CD4-positive, alpha-beta memory T cell (primary cell): ENCODE results near the gene HIGD2A. TPM values are rescaled to one million over a fixed set of nuclear protein-coding genes. Genes with fewer than 3 reads are reported as not detected.

Experiments used
- CTCF ChIA-PET: fragments of 350-600 bp; sonication (Branson Sonifier 250); formaldehyde crosslinking; loops from one replicate; lab custom pipeline; 2021; ENCODE audit warnings: inconsistent platforms; ENCODE audit not compliant: partially characterized antibody; lab: Charles Lee
- POLR2A ChIA-PET: fragments of 350-600 bp; sonication (Branson Sonifier 250); formaldehyde crosslinking; loops from one replicate; lab custom pipeline; 2021; ENCODE audit not compliant: partially characterized antibody; lab: Charles Lee
- DNase-seq, 5 donors: peaks; one replicate each; pipeline versions ENCODE4 v3.0.0 to v3.0.0-alpha.2; 2020 to 2022; ENCODE audit warnings: mixed read lengths in 1 of 5
- H3K27ac ChIP-seq: one replicate; pipeline ENCODE4 v1.7.0; 2013; ENCODE audit warnings: low read depth, low read length
- H3K27me3 ChIP-seq: 2 replicates; pipeline ENCODE4 v1.7.0; 2013; ENCODE audit warnings: mild to moderate bottlenecking, low read length, moderate library complexity; ENCODE audit not compliant: insufficient read depth
- H3K36me3 ChIP-seq: 2 replicates; pipeline ENCODE4 v1.7.0; 2013; ENCODE audit warnings: mild to moderate bottlenecking, low read length, moderate library complexity; ENCODE audit not compliant: insufficient read depth
- H3K4me1 ChIP-seq: 2 replicates; pipeline ENCODE4 v1.7.0; 2013; ENCODE audit warnings: mild to moderate bottlenecking, low read length, moderate library complexity; ENCODE audit not compliant: insufficient read depth
- H3K4me3 ChIP-seq, 2 donors: one replicate each; pipeline ENCODE4 v1.7.0; 2013; ENCODE audit warnings: low read length in 2 of 2, mild to moderate bottlenecking in 1 of 2
- H3K9me3 ChIP-seq, 2 donors: one replicate each; pipeline ENCODE4 v1.7.0; 2013; ENCODE audit warnings: low read length in 2 of 2, control low read depth in 1 of 2; ENCODE audit not compliant: control insufficient read depth in 1 of 2
- H3K27ac Mint-ChIP-seq, 7 donors: one replicate each; pipeline ENCODE4 v1.8.0; 2020 to 2021; ENCODE audit warnings: mixed read lengths in 7 of 7, mild to moderate bottlenecking in 6 of 7, inconsistent platforms in 3 of 7, moderate library complexity in 3 of 7
- H3K27me3 Mint-ChIP-seq, 2 donors: one replicate each; pipeline ENCODE4 v1.8.0; 2020 to 2021; ENCODE audit warnings: mixed read lengths in 2 of 2
- H3K36me3 Mint-ChIP-seq, 2 donors: one replicate each; pipeline ENCODE4 v1.8.0; 2020 to 2021; ENCODE audit warnings: mixed read lengths in 2 of 2, inconsistent platforms in 1 of 2, mild to moderate bottlenecking in 1 of 2
- H3K4me1 Mint-ChIP-seq, 4 donors: one replicate each; pipeline ENCODE4 v1.8.0; 2020 to 2021; ENCODE audit warnings: mixed read lengths in 4 of 4, mild to moderate bottlenecking in 1 of 4
- H3K4me3 Mint-ChIP-seq, 8 donors: one replicate each; pipeline ENCODE4 v1.8.0; 2020 to 2021; ENCODE audit warnings: mixed read lengths in 8 of 8, mild to moderate bottlenecking in 7 of 8, moderate library complexity in 6 of 8, inconsistent platforms in 3 of 8
- H3K9me3 Mint-ChIP-seq, 8 donors: one replicate each; pipeline ENCODE4 v1.8.0; 2020 to 2021; ENCODE audit warnings: mixed read lengths in 8 of 8, mild to moderate bottlenecking in 5 of 8, inconsistent platforms in 3 of 8, moderate library complexity in 1 of 8
- intact Hi-C: fragments of 100-400 bp; cut with micrococcal nuclease; formaldehyde crosslinking; loops from one replicate; pipeline ENCODE4 v1.15.1; 2023
- polyA plus RNA-seq, 2 donors: library from polyadenylated mRNA; unstranded; fragments of 300-500 nt; fragmentation: Illumina TruSeq; gene quantifications; one replicate each; pipeline ENCODE4 v1.2.3, GENCODE V29; 2021
- total RNA-seq, 2 experiments: library from RNA; stranded (reverse); gene quantifications; one replicate each; pipeline ENCODE4 v1.2.3, GENCODE V29; 2021

Gene HIGD2A
- total and polyA plus RNA-seq, 4 experiments from 2014 or later = 81.3 to 224 (median 137) TPM

DNA sequence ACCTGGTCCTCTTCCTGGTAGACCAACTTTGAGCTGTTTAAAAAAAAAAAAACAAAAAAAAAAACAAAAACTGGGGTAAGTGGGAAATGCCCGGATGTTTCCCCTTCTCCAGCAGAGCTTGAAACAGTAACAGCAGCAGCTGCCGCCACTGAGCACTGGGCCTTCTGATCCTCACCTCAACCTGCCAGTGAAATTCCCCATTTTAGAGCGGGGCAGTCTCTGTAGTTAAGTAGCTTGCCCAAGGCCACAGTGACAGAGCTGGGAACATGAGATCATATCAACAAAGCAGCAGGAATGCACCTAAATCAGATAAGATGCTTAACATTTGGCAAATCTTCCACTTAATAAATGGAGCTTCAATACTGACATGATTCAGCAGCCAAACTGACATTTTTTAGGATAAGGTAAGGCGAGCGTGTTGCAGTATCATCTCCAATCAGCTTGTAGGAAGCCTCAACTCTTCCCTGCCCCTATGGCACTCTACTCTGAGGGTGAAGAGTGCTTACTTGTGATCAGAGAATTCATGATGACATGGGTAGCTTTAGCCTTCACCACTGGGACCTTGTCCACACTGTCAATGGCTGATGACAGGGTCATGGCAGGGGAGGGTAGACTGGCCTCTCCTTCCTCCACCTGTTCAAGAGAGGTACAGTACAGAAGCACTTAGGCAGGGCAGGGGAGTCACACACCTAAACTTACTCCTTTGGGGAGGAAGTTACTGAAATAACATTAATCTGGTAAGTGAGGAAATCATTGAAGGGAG lies 36.3 kb upstream of the HIGD2A start:
- ChIA-PET POLR2A (interaction anchor here (0.7 to 3.8 kb wide), 2 partner anchors 10 to 190 kb away, joined by 3 to 19 read pairs; partner anchors contain the start of gene KIAA1191), CTCF (interaction anchor here (0.8 kb wide), 1 partner anchor 10 kb away, joined by 4 read pairs; the partner anchor contains the start of gene KIAA1191)
- H3K9me3 Mint-ChIP-seq = no peaks in the 10 kb centered on the region
- Histone ChIP-seq H3K27ac (no peak overlapping the region), H3K9me3 (no peaks in the 10 kb centered on the region), H3K27me3 (no peaks in the 10 kb centered on the region), H3K4me1 (no peaks in the 10 kb centered on the region), H3K4me3 (no peak overlapping the region), H3K36me3 (peaks cover 69% of the 10 kb centered on the region)
- H3K4me3 Mint-ChIP-seq = no peak overlapping the region
- intact Hi-C loops = no loop called here
- DNase-seq = no peak
- H3K27me3 Mint-ChIP-seq = no peaks in the 10 kb centered on the region
- peaks cover 12 to 29% (median 20%) of the 10 kb centered on the region in 4 donors for H3K4me1 Mint-ChIP-seq
- H3K36me3 Mint-ChIP-seq = peaks cover 46 to 91% of the 10 kb centered on the region in 2 donors
- H3K27ac Mint-ChIP-seq = peak overlapping the region in 3 of 7 donors; percentile 8 to 80 (median 44)

DNA sequence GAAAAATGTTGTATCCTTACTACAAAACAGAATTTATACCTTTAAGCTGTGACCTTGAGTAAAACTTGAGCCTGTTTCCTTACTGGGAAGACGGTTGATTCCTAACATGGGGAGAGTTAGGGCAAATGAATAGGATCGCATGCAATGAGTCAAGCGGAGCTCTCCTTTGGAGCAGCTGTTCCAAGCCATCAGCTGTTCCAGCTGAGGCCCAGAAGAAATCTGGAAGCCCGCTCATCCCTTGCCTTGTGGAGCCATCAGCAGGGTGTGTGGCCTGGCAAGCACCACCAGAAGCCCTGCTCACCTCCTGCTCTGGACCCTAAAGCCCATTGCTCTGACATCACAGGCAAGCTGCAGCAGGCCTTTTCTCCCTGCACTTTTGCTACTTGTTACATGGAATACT lies 35.0 kb upstream of the HIGD2A start:
- no peaks in the 10 kb centered on the region for H3K27me3 ChIP-seq
- no peak for DNase-seq
- Mint-ChIP-seq H3K27me3 (no peaks in the 10 kb centered on the region), H3K9me3 (no peaks in the 10 kb centered on the region), H3K27ac (peak overlapping the region in 3 of 7 donors; percentile 2 to 24 (median 15)), H3K4me3 (no peak overlapping the region), H3K4me1 (peaks cover 17 to 40% (median 29%) of the 10 kb centered on the region in 4 donors), H3K36me3 (peaks cover 45 to 91% of the 10 kb centered on the region in 2 donors)
- H3K4me1 ChIP-seq = no peaks in the 10 kb centered on the region
- no peak overlapping the region for H3K27ac ChIP-seq
- POLR2A ChIA-PET = interaction anchor here (3.8 kb wide), 1 partner anchor 8 kb away, joined by 19 read pairs; the partner anchor contains the start of gene KIAA1191
- CTCF ChIA-PET = interaction anchor here (0.6 to 1.2 kb wide), 2 partner anchors 8 to 55 kb away, joined by 3 to 5 read pairs; partner anchors contain the start of gene KIAA1191
- H3K36me3 ChIP-seq = peaks cover 69% of the 10 kb centered on the region
- no peak overlapping the region for H3K4me3 ChIP-seq
- intact Hi-C loops = no loop called here
- no peaks in the 10 kb centered on the region for H3K9me3 ChIP-seq

DNA sequence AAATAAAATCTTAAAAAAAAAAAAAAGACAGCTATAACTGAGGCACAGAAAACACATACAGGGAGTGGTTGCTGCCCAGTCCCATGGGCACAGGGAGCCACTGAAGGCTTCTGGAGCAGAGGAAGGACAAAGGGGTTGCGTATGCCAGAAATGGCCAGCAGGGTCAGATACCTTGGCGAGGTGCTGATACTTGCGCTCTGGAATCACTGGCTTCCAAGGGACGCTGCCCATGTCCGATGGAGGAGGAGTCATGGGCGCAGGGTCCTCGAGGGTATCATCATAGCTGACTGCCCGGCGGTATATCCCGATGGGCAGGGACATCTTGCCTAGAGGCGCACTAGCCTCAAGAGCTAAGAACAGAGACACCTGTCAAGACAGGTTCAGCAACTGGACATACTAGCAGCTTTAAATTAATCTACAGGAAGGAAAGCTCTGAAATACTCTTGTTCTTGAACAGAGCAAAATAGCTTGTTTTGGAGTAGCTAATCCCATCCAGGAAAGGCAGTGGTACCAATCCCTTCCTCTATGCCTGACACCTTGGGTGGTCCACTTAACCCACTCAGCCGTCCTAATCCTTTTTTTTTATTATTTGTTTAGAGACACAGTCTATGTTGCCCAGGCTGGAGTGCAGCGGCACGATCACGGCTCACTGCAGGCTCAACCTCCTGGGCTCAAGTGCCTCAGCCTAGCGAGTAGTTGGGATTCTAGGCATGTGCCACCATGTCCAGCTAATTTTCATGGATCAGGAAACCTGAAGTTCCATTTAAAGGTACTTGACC lies 33.0 kb upstream of the HIGD2A start:
- H3K27ac Mint-ChIP-seq = peak overlapping the region in 1 of 7 donors; percentile 35
- peaks cover 22 to 48% (median 36%) of the 10 kb centered on the region in 4 donors for H3K4me1 Mint-ChIP-seq
- no peaks in the 10 kb centered on the region for H3K27me3 ChIP-seq
- ChIA-PET CTCF (interaction anchor here (0.7 kb wide), 1 partner anchor 15 kb away, joined by 3 read pairs; no protein-coding TSS in a partner anchor), POLR2A (interaction anchor here (1.1 kb wide), 1 partner anchor 34 kb away, joined by 3 read pairs; no protein-coding TSS in a partner anchor)
- no peaks in the 10 kb centered on the region for H3K9me3 Mint-ChIP-seq
- no peaks in the 10 kb centered on the region for H3K9me3 ChIP-seq
- H3K36me3 ChIP-seq = peaks cover 54% of the 10 kb centered on the region
- no peak for DNase-seq
- H3K27ac ChIP-seq = no peak overlapping the region
- no peaks in the 10 kb centered on the region for H3K27me3 Mint-ChIP-seq
- H3K4me1 ChIP-seq = peaks cover 13% of the 10 kb centered on the region
- intact Hi-C loops = no loop called here
- H3K4me3 ChIP-seq = no peak overlapping the region
- H3K4me3 Mint-ChIP-seq = no peak overlapping the region
- H3K36me3 Mint-ChIP-seq = peaks cover 29 to 78% of the 10 kb centered on the region in 2 donors

DNA sequence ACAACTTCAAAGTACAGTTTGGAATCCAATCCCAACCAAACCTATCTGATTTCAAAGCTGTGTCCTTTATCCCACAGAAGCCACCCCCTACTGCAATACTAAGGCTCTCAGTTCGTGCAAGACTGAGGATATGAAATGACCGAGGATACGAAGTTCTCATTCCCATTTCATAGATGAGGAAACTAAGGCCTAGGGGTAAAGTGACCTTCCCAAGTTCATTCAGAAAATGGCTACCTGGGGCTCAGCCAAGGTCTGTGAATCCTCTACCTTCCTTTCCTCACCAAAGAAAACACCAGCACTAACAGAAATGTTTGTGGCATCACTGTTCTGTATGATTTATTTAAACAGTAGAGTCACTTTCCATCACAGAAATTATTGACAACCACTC lies 32.4 kb upstream of the HIGD2A start:
- H3K36me3 Mint-ChIP-seq = peaks cover 29 to 80% of the 10 kb centered on the region in 2 donors
- no peaks in the 10 kb centered on the region for H3K27me3 ChIP-seq
- no peak overlapping the region for H3K4me3 Mint-ChIP-seq
- H3K27me3 Mint-ChIP-seq = no peaks in the 10 kb centered on the region
- H3K4me3 ChIP-seq = no peak overlapping the region
- no peaks in the 10 kb centered on the region for H3K9me3 Mint-ChIP-seq
- POLR2A ChIA-PET = interaction anchor here (1.1 kb wide), 1 partner anchor 33 kb away, joined by 3 read pairs; no protein-coding TSS in a partner anchor
- intact Hi-C loops = no loop called here
- no peak for DNase-seq
- peaks cover 51% of the 10 kb centered on the region for H3K36me3 ChIP-seq
- peak overlapping the region in 2 of 7 donors; percentile 35 to 36 for H3K27ac Mint-ChIP-seq
- no peak overlapping the region for H3K27ac ChIP-seq
- H3K4me1 Mint-ChIP-seq = peaks cover 25 to 53% (median 40%) of the 10 kb centered on the region in 4 donors
- H3K4me1 ChIP-seq = peaks cover 18% of the 10 kb centered on the region
- no peaks in the 10 kb centered on the region for H3K9me3 ChIP-seq
- CTCF ChIA-PET = no interaction called here

DNA sequence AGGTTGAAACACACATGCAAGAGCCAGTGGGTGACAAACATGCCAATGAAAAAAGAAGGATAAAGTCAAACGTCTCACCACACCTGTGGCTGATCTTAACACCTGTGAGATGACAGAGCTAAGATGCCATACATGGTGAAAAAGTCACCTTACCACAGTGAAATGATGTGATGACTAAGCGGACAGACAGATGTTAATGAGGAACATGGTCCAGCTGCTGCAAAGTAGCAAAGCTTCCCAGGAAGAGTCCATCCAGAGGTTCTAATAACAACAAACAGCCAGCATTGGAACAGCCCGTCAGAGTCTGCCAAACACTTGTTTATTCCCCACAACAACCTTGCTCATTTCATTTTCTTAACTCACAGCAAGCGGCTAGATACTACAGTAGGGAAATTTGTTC lies 28.9 kb upstream of the HIGD2A start:
- Histone ChIP-seq H3K27ac (no peak overlapping the region), H3K4me1 (peaks cover 28% of the 10 kb centered on the region), H3K36me3 (peaks cover 17% of the 10 kb centered on the region), H3K4me3 (no peak overlapping the region), H3K27me3 (no peaks in the 10 kb centered on the region), H3K9me3 (no peaks in the 10 kb centered on the region)
- ChIA-PET POLR2A (interaction anchor here (0.8 to 3.0 kb wide), 3 partner anchors 30 to 183 kb away, joined by 4 to 22 read pairs (median 11); partner anchors contain the start of gene CLTB), CTCF (interaction anchor here (1.1 to 1.7 kb wide), 2 partner anchors 213 to 630 kb away, joined by 4 read pairs; no protein-coding TSS in a partner anchor)
- no peak for DNase-seq
- Mint-ChIP-seq H3K36me3 (peaks cover 15 to 55% of the 10 kb centered on the region in 2 donors), H3K27ac (peak overlapping the region in 6 of 7 donors; percentile 30 to 90 (median 81)), H3K9me3 (no peaks in the 10 kb centered on the region), H3K4me3 (peak overlapping the region; percentile 75 to 98 (median 78)), H3K27me3 (no peaks in the 10 kb centered on the region), H3K4me1 (peaks cover 28 to 54% (median 42%) of the 10 kb centered on the region in 4 donors)
- intact Hi-C loops = loop anchor here (2.0 kb wide), 1 partner anchor 57 kb away; the partner anchor contains the start of gene CLTB

DNA sequence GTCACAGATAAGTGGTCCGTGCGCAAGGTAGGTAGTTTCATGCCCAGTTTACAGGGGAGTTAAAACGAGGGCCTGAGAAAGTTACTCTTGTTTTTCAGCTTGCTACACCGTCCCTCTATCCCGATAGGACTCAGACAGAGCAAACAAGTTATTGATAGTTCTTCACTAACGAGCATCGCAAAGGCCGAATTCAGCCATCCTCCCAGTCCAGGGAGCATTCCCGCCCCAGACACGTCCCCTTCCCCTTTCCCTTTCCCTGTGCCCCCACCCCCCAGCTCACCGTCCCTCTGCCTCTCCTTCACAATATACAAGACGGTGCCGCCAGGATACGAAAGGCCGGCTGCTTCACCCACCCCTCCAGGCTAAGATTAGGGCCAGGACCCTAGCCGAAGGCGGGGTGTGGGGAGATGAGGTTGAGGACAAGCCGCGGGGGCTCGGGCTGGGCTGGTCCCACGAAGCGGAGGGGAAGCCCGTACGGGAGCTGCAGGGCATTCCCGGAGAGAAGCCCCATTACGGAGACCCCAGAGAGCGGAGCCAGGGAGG lies 27.6 kb upstream of the HIGD2A start:
- Histone ChIP-seq H3K36me3 (peaks cover 14% of the 10 kb centered on the region), H3K27me3 (no peaks in the 10 kb centered on the region), H3K27ac (peak overlapping the region; percentile 78), H3K9me3 (no peaks in the 10 kb centered on the region), H3K4me3 (peak overlapping the region; percentile 91 to 97), H3K4me1 (peaks cover 34% of the 10 kb centered on the region)
- ChIA-PET CTCF (interaction anchor here (0.9 to 1.7 kb wide), 3 partner anchors 8 to 631 kb away, joined by 3 to 4 read pairs (median 3); no protein-coding TSS in a partner anchor), POLR2A (interaction anchor here (1.2 to 3.3 kb wide), 10 partner anchors 9 to 286 kb away, joined by 4 to 40 read pairs (median 8); partner anchors contain the start of genes CLTB, HIGD2A, NOP16 and RNF44)
- H3K27me3 Mint-ChIP-seq = no peaks in the 10 kb centered on the region
- peak overlapping the region; percentile 97 to 99 (median 98) for H3K4me3 Mint-ChIP-seq
- H3K9me3 Mint-ChIP-seq = no peaks in the 10 kb centered on the region
- H3K4me1 Mint-ChIP-seq = peaks cover 29 to 54% (median 40%) of the 10 kb centered on the region in 4 donors
- H3K27ac Mint-ChIP-seq = peak overlapping the region; percentile 92 to 98 (median 97)
- peak in 1 of 5 donors; percentile 46 for DNase-seq
- intact Hi-C loops = loop anchor here (1.0 to 2.0 kb wide), 4 partner anchors 27 to 176 kb away; partner anchors contain the start of genes CLTB, FAF2, HIGD2A and NOP16
- H3K36me3 Mint-ChIP-seq = peaks cover 11 to 43% of the 10 kb centered on the region in 2 donors
